H1 (cell line): Measurements from ENCODE around the gene ASGR2. TPM values are rescaled to one million over a fixed set of nuclear protein-coding genes. Genes with fewer than 3 reads are reported as not detected.

Source experiments
- RAD21 ChIP-seq, 2 experiments: IDR thresholded peaks in 1 of 2; conservative IDR thresholded peaks in 1 of 2; 2 replicates each; pipeline ENCODE4 v1.6.1; 2011; ENCODE audit warnings: low read depth in 2 of 2, low read length in 2 of 2, improper control_type of control experiment in 1 of 2, inconsistent platforms in 1 of 2, mild to moderate bottlenecking in 1 of 2, moderate library complexity in 1 of 2
- SAP30 ChIP-seq: fragments of 300-600 bp; sonication (generic); IDR thresholded peaks from 2 replicates; pipeline ENCODE4 v1.7.1; 2012; ENCODE audit warnings: low read length, moderate library complexity, mild to moderate bottlenecking, inconsistent platforms; ENCODE audit not compliant: insufficient read depth, insufficient replicate concordance
- polyA plus RNA-seq, 7 experiments: library from polyadenylated mRNA; depleted of rRNA in 3 of 7; stranded (reverse) in 5 of 7; unstranded in 2 of 7; fragments of >200 nt in 5 of 7; fragments of 200-250 nt in 2 of 7; gene quantifications; 1 replicate in 5 of 7; 2 replicates in 1 of 7; 4 replicates in 1 of 7; pipeline versions ENCODE4 v1.2.1 to v1.2.3, GENCODE V29; 2011 to 2013; ENCODE audit warnings: missing spikeins in 2 of 7, mixed read lengths in 2 of 7
- total RNA-seq: library from RNA; stranded (reverse); fragmentation: NEBNext Ultra II Directional; extraction: Animal tissue kit (Norgen Biotek cat#: 25700); gene quantifications from 2 replicates; pipeline ENCODE4 v1.2.1, GENCODE V29; 2021

ASGR2 gene
- total and polyA plus RNA-seq, 2 of the 8 experiments (the other 6 are each of a cell fraction or from before 2014, with no cell fraction given), result 0.91 TPM; not detected in 1

GRCh38 chr17:7111784-7112509 is 2.7 kb downstream of the ASGR2 start (continued):
- TF ChIP-seq RAD21 (IDR thresholded peaks at IDR 0.05 in 1 of 2, conservative IDR thresholded peaks at IDR 0.05 in 1 of 2; ENCODE audit: low read depth in 2 of 2, low read length in 2 of 2) (no peak), SAP30 (no peak)
- TF ChIP-seq, all 59 proteins: peak for 0
